Mesodermal cell (in vitro differentiated cells): ENCODE measurements around the gene CADM1.

ENCODE experiments used
- H3K27ac ChIP-seq: 2 replicates; pipeline ENCODE4 v1.7.0; 2013; ENCODE audit warnings: mild to moderate bottlenecking, low read depth, low read length, moderate library complexity; ENCODE audit not compliant: severe bottlenecking
- H3K36me3 ChIP-seq: 2 replicates; pipeline ENCODE4 v1.7.1; 2013; ENCODE audit warnings: mild to moderate bottlenecking, low read length, moderate library complexity; ENCODE audit not compliant: control insufficient read depth, insufficient read depth
- H3K4me1 ChIP-seq: one replicate; pipeline ENCODE4 v1.7.1; 2013; ENCODE audit warnings: mild to moderate bottlenecking, low read length; ENCODE audit not compliant: insufficient read depth, control insufficient read depth, poor library complexity, severe bottlenecking
- H3K4me3 ChIP-seq: 2 replicates; pipeline ENCODE4 v1.7.0; 2013; ENCODE audit warnings: low read length, control low read depth, mild to moderate bottlenecking; ENCODE audit not compliant: insufficient read depth, poor library complexity, severe bottlenecking; ENCODE audit errors: extremely low read depth
- H3K9me3 ChIP-seq: 2 replicates; pipeline ENCODE4 v1.7.1; 2013; ENCODE audit warnings: mild to moderate bottlenecking, low read length, moderate library complexity; ENCODE audit not compliant: control insufficient read depth
- WGBS, 2 experiments: methylation state at CpG; one replicate each; pipeline ENCODE4 v1.1.5; 2013; ENCODE audit warnings: missing lambda C conversion rate in 2 of 2; ENCODE audit not compliant: insufficient coverage in 2 of 2; 5-methylcytosine and 5-hydroxymethylcytosine counted together

CADM1 gene

GRCh38 chr11:115247953-115248352, 256.3 kb downstream of the CADM1 start:
- H3K36me3 ChIP-seq = no peaks in the 10 kb centered on the region
- no peak overlapping the region for H3K27ac ChIP-seq
- no CpG with 5 or more reads among the region's 1 CpG for WGBS, 2 experiments
- no peak overlapping the region for H3K4me3 ChIP-seq
- no peaks in the 10 kb centered on the region for H3K4me1 ChIP-seq
- no peaks in the 10 kb centered on the region for H3K9me3 ChIP-seq

- Histone ChIP-seq H3K4me1 (no peaks in the 10 kb centered on the region), H3K4me3 (no peak overlapping the region), H3K27ac (no peak overlapping the region), H3K36me3 (no peaks in the 10 kb centered on the region), H3K9me3 (no peaks in the 10 kb centered on the region)
Measured at GRCh38 chr11:115247361-115247760, 256.9 kb downstream of the CADM1 start.

GRCh38 chr11:115244758-115245157, 259.5 kb downstream of the CADM1 start:
- Histone ChIP-seq H3K4me1 (no peaks in the 10 kb centered on the region), H3K9me3 (no peaks in the 10 kb centered on the region), H3K4me3 (no peak overlapping the region), H3K36me3 (no peaks in the 10 kb centered on the region), H3K27ac (no peak overlapping the region)
- WGBS, 2 experiments = 85% methylated on average over 5 of the region's 7 CpGs; no CpG with 5 or more reads in 1 of the 2 experiments

- Histone ChIP-seq H3K27ac (no peak overlapping the region), H3K36me3 (peaks cover 3% of the 10 kb centered on the region), H3K9me3 (no peaks in the 10 kb centered on the region), H3K4me1 (no peaks in the 10 kb centered on the region), H3K4me3 (no peak overlapping the region)
- WGBS, 2 experiments = 95 to 100% methylated on average over 4 of the region's 5 CpGs
Measured at GRCh38 chr11:115244296-115244695, 259.9 kb downstream of the CADM1 start.

GRCh38 chr11:115242982-115243381, 261.2 kb downstream of the CADM1 start:
- Histone ChIP-seq H3K36me3 (peaks cover 7% of the 10 kb centered on the region), H3K9me3 (no peaks in the 10 kb centered on the region), H3K4me3 (no peak overlapping the region), H3K4me1 (no peaks in the 10 kb centered on the region), H3K27ac (no peak overlapping the region)
- WGBS, 2 experiments = 100% methylated on average over 1 of the region's 1 CpG

- no peaks in the 10 kb centered on the region for H3K9me3 ChIP-seq
- no peaks in the 10 kb centered on the region for H3K4me1 ChIP-seq
- H3K36me3 ChIP-seq = peaks cover 7% of the 10 kb centered on the region
- WGBS, 2 experiments = 87 to 96% methylated on average over 3 of the region's 4 CpGs
- no peak overlapping the region for H3K4me3 ChIP-seq
- H3K27ac ChIP-seq = no peak overlapping the region
Measured at GRCh38 chr11:115241899-115242298, 262.3 kb downstream of the CADM1 start.

GRCh38 chr11:115238791-115239190, 265.4 kb downstream of the CADM1 start:
- H3K27ac ChIP-seq = no peak overlapping the region
- H3K4me3 ChIP-seq = no peak overlapping the region
- H3K4me1 ChIP-seq = no peaks in the 10 kb centered on the region
- WGBS, 2 experiments = no CpG with 5 or more reads among the region's 2 CpGs
- peaks cover 7% of the 10 kb centered on the region for H3K36me3 ChIP-seq
- H3K9me3 ChIP-seq = no peaks in the 10 kb centered on the region

- Histone ChIP-seq H3K4me1 (no peaks in the 10 kb centered on the region), H3K27ac (no peak overlapping the region), H3K4me3 (no peak overlapping the region), H3K9me3 (no peaks in the 10 kb centered on the region), H3K36me3 (peaks cover 7% of the 10 kb centered on the region)
- 82 to 89% methylated on average over 2 to 4 of the region's 4 CpGs for WGBS, 2 experiments
Measured at GRCh38 chr11:115238086-115238485, 266.1 kb downstream of the CADM1 start.

- Histone ChIP-seq H3K4me1 (no peaks in the 10 kb centered on the region), H3K4me3 (no peak overlapping the region), H3K9me3 (no peaks in the 10 kb centered on the region), H3K36me3 (peaks cover 7% of the 10 kb centered on the region), H3K27ac (no peak overlapping the region)
- WGBS, 2 experiments = 73 to 92% methylated on average over 2 of the region's 3 CpGs
Measured at GRCh38 chr11:115237578-115237977, 266.6 kb downstream of the CADM1 start.

GRCh38 chr11:115234794-115235193, 269.4 kb downstream of the CADM1 start:
- H3K36me3 ChIP-seq = peaks cover 21% of the 10 kb centered on the region
- H3K9me3 ChIP-seq = no peaks in the 10 kb centered on the region
- H3K4me1 ChIP-seq = no peaks in the 10 kb centered on the region
- H3K27ac ChIP-seq = no peak overlapping the region
- WGBS, 2 experiments = 92% methylated on average over 2 of the region's 4 CpGs; no CpG with 5 or more reads in 1 of the 2 experiments
- H3K4me3 ChIP-seq = no peak overlapping the region

GRCh38 chr11:115226556-115226955, 277.7 kb downstream of the CADM1 start:
- WGBS, 2 experiments = 20 to 43% methylated on average over 1 of the region's 2 CpGs
- Histone ChIP-seq H3K9me3 (no peaks in the 10 kb centered on the region), H3K27ac (peak overlapping the region; percentile 81), H3K36me3 (peaks cover 33% of the 10 kb centered on the region), H3K4me1 (peaks cover 44% of the 10 kb centered on the region), H3K4me3 (no peak overlapping the region)
